SK-N-SH (cell line): ENCODE results near the gene RELT. TPM values are rescaled to one million over a fixed set of nuclear protein-coding genes. Genes with fewer than 3 reads are reported as not detected.

Experiments
- CTCF ChIA-PET: fragments of 300-600, 350-600 bp; formaldehyde crosslinking; extraction: SDS; loops from one replicate; lab custom pipeline; 2021; lab: Yijun Ruan, JAX
- POLR2A ChIA-PET: fragments of 350-600 bp; sonication (Branson Sonifier 250); formaldehyde crosslinking; extraction: SDS; loops from one replicate; lab custom pipeline; 2020; ENCODE audit warnings: antibody characterized with exemption, inconsistent platforms; lab: Yijun Ruan, JAX
- DNase-seq: peaks from one replicate; pipeline ENCODE4 v3.0.0; 2012
- H2AFZ ChIP-seq: fragments of 200-600 bp; sonication (generic); 2 replicates; pipeline ENCODE4 v1.8.1; 2016; ENCODE audit warnings: antibody characterized with exemption, mild to moderate bottlenecking, low read depth
- H3F3A ChIP-seq: fragments of 200-600 bp; sonication (generic); replicated peaks from 2 replicates; pipeline ENCODE3; 2016; ENCODE audit warnings: antibody characterized with exemption, mild to moderate bottlenecking; ENCODE audit not compliant: insufficient read depth
- H3K27ac ChIP-seq, 2 experiments: fragments of 200-500 bp in 1 of 2; fragments of 200-600 bp in 1 of 2; sonication (Bioruptor generic) in 1 of 2; sonication (generic), shearing (Covaris generic) in 1 of 2; 2 replicates each; pipeline versions ENCODE4 v1.5.1 to v1.6.1; 2014 to 2016; ENCODE audit warnings: low read depth in 2 of 2, inconsistent platforms in 1 of 2, low read length in 1 of 2, mild to moderate bottlenecking in 1 of 2, mixed read lengths in 1 of 2
- H3K27me3 ChIP-seq: fragments of 200-600 bp; sonication (generic), shearing (Covaris generic); 2 replicates; pipeline ENCODE4 v1.6.1; 2016; ENCODE audit warnings: mixed run types; ENCODE audit not compliant: insufficient read depth
- H3K36me3 ChIP-seq, 2 experiments: fragments of 200-500 bp in 1 of 2; fragments of 200-600 bp in 1 of 2; sonication (Bioruptor generic) in 1 of 2; sonication (generic) in 1 of 2; replicated peaks in 1 of 2; 2 replicates each; pipeline versions ENCODE3 to v1.5.1; 2014 to 2016; ENCODE audit warnings: low read length in 1 of 2, mild to moderate bottlenecking in 1 of 2; ENCODE audit not compliant: insufficient read depth in 2 of 2, control insufficient read depth in 1 of 2
- H3K4me1 ChIP-seq, 2 experiments: fragments of 200-500 bp in 1 of 2; fragments of 200-600 bp in 1 of 2; sonication (Bioruptor generic) in 1 of 2; sonication (generic), shearing (Covaris generic) in 1 of 2; 2 replicates each; pipeline versions ENCODE4 v1.5.1 to v1.6.1; 2014 to 2016; ENCODE audit warnings: low read depth in 1 of 2, low read length in 1 of 2, mixed run types in 1 of 2; ENCODE audit not compliant: insufficient read depth in 2 of 2, control insufficient read depth in 1 of 2
- H3K4me2 ChIP-seq: fragments of 200-600 bp; sonication (generic), shearing (Covaris generic); 2 replicates; pipeline ENCODE4 v1.6.1; 2017; ENCODE audit warnings: mixed run types
- H3K4me3 ChIP-seq, 2 experiments: fragments of 200-500 bp in 1 of 2; fragments of 200-600 bp in 1 of 2; sonication (Bioruptor generic) in 1 of 2; sonication (generic), shearing (Covaris generic) in 1 of 2; 2 replicates each; pipeline versions ENCODE4 v1.5.1 to v1.8.1; 2014 to 2016; ENCODE audit warnings: low read depth in 2 of 2, inconsistent platforms in 1 of 2, low read length in 1 of 2, mild to moderate bottlenecking in 1 of 2, mixed read lengths in 1 of 2, moderate library complexity in 1 of 2
- H3K79me2 ChIP-seq: fragments of 200-600 bp; sonication (generic); 2 replicates; pipeline ENCODE4 v1.8.1; 2017; ENCODE audit warnings: mild to moderate bottlenecking; ENCODE audit not compliant: insufficient read depth
- H3K9ac ChIP-seq: fragments of 200-600 bp; sonication (generic); 2 replicates; pipeline ENCODE4 v1.6.1; 2017; ENCODE audit warnings: mixed run types
- H3K9me2 ChIP-seq: fragments of 200-600 bp; sonication (generic); 2 replicates; pipeline ENCODE4 v1.6.1; 2017; ENCODE audit warnings: mixed run types
- H3K9me3 ChIP-seq: fragments of 200-600 bp; sonication (generic); 2 replicates; pipeline ENCODE4 v1.6.1; 2017; ENCODE audit warnings: mixed run types, mild to moderate bottlenecking, moderate library complexity
- H4K20me1 ChIP-seq: fragments of 200-600 bp; sonication (generic); 2 replicates; pipeline ENCODE4 v1.6.1; 2017; ENCODE audit warnings: mild to moderate bottlenecking, mixed run types; ENCODE audit not compliant: insufficient read depth
- FOSL2 ChIP-seq: IDR thresholded peaks from 2 replicates; pipeline ENCODE4 v1.4.0; 2012; ENCODE audit warnings: low read depth, mild to moderate bottlenecking, moderate library complexity, borderline replicate concordance
- FOXJ3 ChIP-seq: sonication (generic); formaldehyde crosslinking; IDR thresholded peaks from 2 replicates; pipeline ENCODE4 v1.5.1; 2020; ENCODE audit warnings: mild to moderate bottlenecking, missing genetic modification reagents
- FOXM1 ChIP-seq: IDR thresholded peaks from 2 replicates; pipeline ENCODE4 v1.4.0; 2012; ENCODE audit warnings: low read depth, mild to moderate bottlenecking
- GATA2 ChIP-seq: sonication (generic); formaldehyde crosslinking; IDR thresholded peaks from 2 replicates; pipeline ENCODE4 v1.5.0; 2020; ENCODE audit warnings: mild to moderate bottlenecking, missing genetic modification reagents
- JUND ChIP-seq: IDR thresholded peaks from 2 replicates; pipeline ENCODE4 v1.4.0; 2012
- NFIC ChIP-seq: IDR thresholded peaks from 2 replicates; pipeline ENCODE4 v1.4.0; 2012; ENCODE audit warnings: borderline replicate concordance
- RCOR1 ChIP-seq: fragments of 150-350 bp; IDR thresholded peaks from 2 replicates; pipeline ENCODE4 v1.6.1; 2017; ENCODE audit warnings: antibody characterized with exemption, low read length
- RFX5 ChIP-seq: IDR thresholded peaks from 2 replicates; pipeline ENCODE4 v1.6.1; 2012; ENCODE audit warnings: mild to moderate bottlenecking, improper control_type of control experiment, low read length
- RXRA ChIP-seq: IDR thresholded peaks from 2 replicates; pipeline ENCODE4 v1.4.0; 2012; ENCODE audit warnings: low read depth, mild to moderate bottlenecking, borderline replicate concordance
- SIN3A ChIP-seq: IDR thresholded peaks from 2 replicates; pipeline ENCODE4 v1.6.1; 2012; ENCODE audit warnings: low read depth, mild to moderate bottlenecking, low read length, moderate library complexity, borderline replicate concordance
- SMC3 ChIP-seq: IDR thresholded peaks from 2 replicates; pipeline ENCODE4 v1.6.1; 2012; ENCODE audit warnings: low read depth, low read length, improper control_type of control experiment
- YY1 ChIP-seq: IDR thresholded peaks from 2 replicates; pipeline ENCODE4 v1.4.0; 2012; ENCODE audit warnings: low read depth, mild to moderate bottlenecking
- whole genome bisulfite sequencing: methylation state at CpG from one replicate; pipeline ENCODE4 v1.1.6; 2017; ENCODE audit warnings: low lambda C conversion rate; 5-methylcytosine and 5-hydroxymethylcytosine counted together
- polyA plus RNA-seq, 3 experiments: library from polyadenylated mRNA; depleted of rRNA; stranded (reverse); fragments of >200 nt; gene quantifications; 2 replicates each; pipeline ENCODE4 v1.2.3, GENCODE V29; 2012
- TF ChIP-seq, protein P1 (sequence below): IDR thresholded peaks from 2 replicates; pipeline ENCODE4 v1.4.0; 2012; ENCODE audit warnings: low read depth, borderline replicate concordance
- TF ChIP-seq, protein P2 (sequence below): fragments of 200-600 bp; sonication (generic); IDR thresholded peaks from 2 replicates; pipeline ENCODE4 v1.6.1; 2017; ENCODE audit warnings: antibody characterized with exemption, mild to moderate bottlenecking, moderate library complexity
- TF ChIP-seq, protein P3 (sequence below): fragments of 150-350 bp; IDR thresholded peaks from 2 replicates; pipeline ENCODE4 v1.6.1; 2016; ENCODE audit warnings: mild to moderate bottlenecking, low read depth, low read length

RELT gene
- polyA plus RNA-seq, 1 of the 3 experiments (the other 2 are of a cell fraction) = 4.3 TPM

DNA sequence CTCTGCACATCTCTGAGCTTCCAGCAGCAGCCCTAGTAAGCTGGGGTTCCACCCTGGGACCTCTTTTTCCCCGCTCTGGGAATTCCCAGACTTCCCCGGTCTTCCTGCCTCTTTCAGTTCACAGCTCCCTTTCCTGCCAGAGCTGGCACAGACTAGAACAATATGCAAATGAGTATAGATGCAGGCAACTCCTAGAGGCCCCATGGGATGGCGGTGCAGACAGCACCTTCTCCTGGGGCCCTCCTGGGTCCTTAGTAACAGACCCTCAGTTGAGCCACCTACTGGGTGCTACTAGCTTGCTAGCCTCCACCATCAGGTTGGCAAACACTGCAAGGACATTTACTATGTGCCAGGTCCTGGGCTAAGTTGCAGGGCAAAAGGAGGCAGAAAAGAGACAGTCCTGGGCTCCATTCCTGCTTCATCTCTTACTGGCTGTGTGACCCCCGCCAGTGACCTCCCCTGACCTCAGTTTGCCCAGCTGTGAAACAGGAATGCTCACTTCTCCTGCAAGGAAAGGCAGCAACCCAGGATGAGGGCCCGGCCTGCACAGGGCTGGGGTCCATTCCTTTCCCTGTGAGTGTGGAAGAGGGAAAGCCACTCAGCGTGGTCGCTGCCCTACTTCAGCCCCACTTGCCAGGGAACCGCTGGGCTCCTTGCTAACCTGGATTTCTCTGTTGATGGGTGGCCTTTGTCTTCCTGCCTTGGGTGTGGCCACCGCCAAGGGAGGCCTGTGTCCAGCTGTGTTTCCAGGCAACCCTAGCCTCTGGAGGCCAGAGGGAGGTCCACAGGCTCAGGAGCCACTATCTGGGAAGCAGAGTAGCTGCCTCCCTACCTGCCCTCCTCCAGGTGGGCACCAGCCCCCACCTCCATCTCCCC lies 7.3 kb downstream of the RELT start:
- Histone ChIP-seq H3K9ac (no peak overlapping the region), H3K79me2 (peaks cover 71% of the 10 kb centered on the region), H3K27me3 (no peaks in the 10 kb centered on the region), H3F3A (no peaks in the 10 kb centered on the region), H3K4me2 (no peak overlapping the region), H3K36me3 (no peaks in the 10 kb centered on the region), H4K20me1 (peaks cover 22% of the 10 kb centered on the region; the same call in 1 of the 2 replicates), H3K9me3 (no peaks in the 10 kb centered on the region), H3K4me3 (no peak overlapping the region), H2AFZ (no peak overlapping the region), H3K4me1 (peaks cover 15 to 22% of the 10 kb centered on the region in 2 experiments; a peak in 2 of 4 replicates), H3K27ac (no peak overlapping the region; a peak in 1 of 4 replicates), H3K9me2 (no peaks in the 10 kb centered on the region)
- ChIA-PET POLR2A (no interaction called here), CTCF (interaction anchor here (1.0 to 3.7 kb wide), 6 partner anchors 10 to 278 kb away, joined by 3 to 31 read pairs (median 13); partner anchors contain the start of gene ARHGEF17)
- TF ChIP-seq SMC3 (no peak), GATA2 (CRISPR knock-in tag) (no peak), RXRA (no peak), SIN3A (no peak), FOXJ3 (CRISPR knock-in tag) (no peak), NFIC (no peak), FOSL2 (no peak), FOXM1 (no peak), RFX5 (no peak), JUND (no peak), YY1 (no peak), RCOR1 (no peak)
- TF ChIP-seq, protein P1, sequence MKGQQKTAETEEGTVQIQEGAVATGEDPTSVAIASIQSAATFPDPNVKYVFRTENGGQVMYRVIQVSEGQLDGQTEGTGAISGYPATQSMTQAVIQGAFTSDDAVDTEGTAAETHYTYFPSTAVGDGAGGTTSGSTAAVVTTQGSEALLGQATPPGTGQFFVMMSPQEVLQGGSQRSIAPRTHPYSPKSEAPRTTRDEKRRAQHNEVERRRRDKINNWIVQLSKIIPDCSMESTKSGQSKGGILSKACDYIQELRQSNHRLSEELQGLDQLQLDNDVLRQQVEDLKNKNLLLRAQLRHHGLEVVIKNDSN = no peak
- TF ChIP-seq, protein P2, sequence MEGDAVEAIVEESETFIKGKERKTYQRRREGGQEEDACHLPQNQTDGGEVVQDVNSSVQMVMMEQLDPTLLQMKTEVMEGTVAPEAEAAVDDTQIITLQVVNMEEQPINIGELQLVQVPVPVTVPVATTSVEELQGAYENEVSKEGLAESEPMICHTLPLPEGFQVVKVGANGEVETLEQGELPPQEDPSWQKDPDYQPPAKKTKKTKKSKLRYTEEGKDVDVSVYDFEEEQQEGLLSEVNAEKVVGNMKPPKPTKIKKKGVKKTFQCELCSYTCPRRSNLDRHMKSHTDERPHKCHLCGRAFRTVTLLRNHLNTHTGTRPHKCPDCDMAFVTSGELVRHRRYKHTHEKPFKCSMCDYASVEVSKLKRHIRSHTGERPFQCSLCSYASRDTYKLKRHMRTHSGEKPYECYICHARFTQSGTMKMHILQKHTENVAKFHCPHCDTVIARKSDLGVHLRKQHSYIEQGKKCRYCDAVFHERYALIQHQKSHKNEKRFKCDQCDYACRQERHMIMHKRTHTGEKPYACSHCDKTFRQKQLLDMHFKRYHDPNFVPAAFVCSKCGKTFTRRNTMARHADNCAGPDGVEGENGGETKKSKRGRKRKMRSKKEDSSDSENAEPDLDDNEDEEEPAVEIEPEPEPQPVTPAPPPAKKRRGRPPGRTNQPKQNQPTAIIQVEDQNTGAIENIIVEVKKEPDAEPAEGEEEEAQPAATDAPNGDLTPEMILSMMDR = no peak
- TF ChIP-seq, protein P3, sequence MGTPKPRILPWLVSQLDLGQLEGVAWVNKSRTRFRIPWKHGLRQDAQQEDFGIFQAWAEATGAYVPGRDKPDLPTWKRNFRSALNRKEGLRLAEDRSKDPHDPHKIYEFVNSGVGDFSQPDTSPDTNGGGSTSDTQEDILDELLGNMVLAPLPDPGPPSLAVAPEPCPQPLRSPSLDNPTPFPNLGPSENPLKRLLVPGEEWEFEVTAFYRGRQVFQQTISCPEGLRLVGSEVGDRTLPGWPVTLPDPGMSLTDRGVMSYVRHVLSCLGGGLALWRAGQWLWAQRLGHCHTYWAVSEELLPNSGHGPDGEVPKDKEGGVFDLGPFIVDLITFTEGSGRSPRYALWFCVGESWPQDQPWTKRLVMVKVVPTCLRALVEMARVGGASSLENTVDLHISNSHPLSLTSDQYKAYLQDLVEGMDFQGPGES = no peak
- 83% methylated on average over 8 of the region's 9 CpGs for WGBS
- no peak for DNase-seq
